ENCODE data around the gene GARNL3. TPM values are rescaled to one million over a fixed set of nuclear protein-coding genes. Genes with fewer than 3 reads are reported as not detected.
A peak's percentile ranks its signal among the peaks of the same experiment; 100 is the strongest.

The GARNL3 gene
- total and polyA plus RNA-seq, 2 of the 13 experiments (the other 11 are each of a cell fraction or from before 2014, with no cell fraction given), result 3.9 to 11.0 TPM

DNA sequence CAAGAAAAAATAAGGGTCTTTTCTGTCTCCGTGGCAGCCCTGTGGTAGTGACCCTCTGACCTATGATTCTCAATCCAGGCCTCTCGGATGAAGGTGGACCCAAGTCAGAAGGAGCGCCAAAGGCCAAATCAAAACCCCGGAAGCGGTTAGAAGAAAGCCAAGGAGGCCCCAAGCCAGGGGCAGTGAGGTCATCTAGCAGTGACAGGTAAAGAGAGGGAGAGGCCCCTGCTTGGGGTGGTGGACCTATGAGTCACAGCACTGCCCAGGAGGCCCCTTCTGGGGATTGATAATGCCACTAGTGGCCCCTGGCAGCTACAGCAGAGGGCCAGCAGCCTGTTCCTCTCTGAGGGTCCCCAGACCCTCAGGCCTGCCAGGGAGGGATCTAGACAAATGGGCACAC, 126.0 kb downstream of the GARNL3 start (continued):
- no peak for TF ChIP-seq WIZ (CRISPR knock-in tag; IDR thresholded peaks at IDR 0.05)
- TF ChIP-seq HOXA7 (CRISPR knock-in tag; IDR thresholded peaks at IDR 0.05), result no peak
- no peak for TF ChIP-seq ZFP1 (CRISPR knock-in tag; IDR thresholded peaks at IDR 0.05)
- no peak for TF ChIP-seq ZMAT3 (CRISPR knock-in tag; conservative IDR thresholded peaks at IDR 0.05)
- peak; percentile 93 for TF ChIP-seq RXRB (CRISPR knock-in tag; IDR thresholded peaks at IDR 0.05; ENCODE audit: borderline replicate concordance)
- no peak for TF ChIP-seq NKX3-1 (CRISPR knock-in tag; IDR thresholded peaks at IDR 0.05)
- no peak for TF ChIP-seq TRIM24 (CRISPR knock-in tag; IDR thresholded peaks at IDR 0.05)
- TF ChIP-seq CBX2 (IDR thresholded peaks at IDR 0.05; ENCODE audit: low read depth, low read length), result no peak
- no peak for TF ChIP-seq CBX2 (CRISPR knock-in tag; IDR thresholded peaks at IDR 0.05; ENCODE audit: low read depth)
- TF ChIP-seq HCFC1 (IDR thresholded peaks at IDR 0.05; ENCODE audit: low read depth, low read length), result no peak
- no peak for TF ChIP-seq ZNF224 (CRISPR knock-in tag; IDR thresholded peaks at IDR 0.05)
- no peak; the same call in 1 of the 2 replicates for TF ChIP-seq KDM3A (CRISPR knock-in tag; IDR thresholded peaks at IDR 0.05; ENCODE audit: low read depth)
- TF ChIP-seq ZNF749 (CRISPR knock-in tag; IDR thresholded peaks at IDR 0.05; ENCODE audit: borderline replicate concordance), result no peak
- no peak for TF ChIP-seq SRSF9 (IDR thresholded peaks at IDR 0.05; ENCODE audit: borderline replicate concordance, insufficient read depth, low read depth, low read length, poor library complexity, severe bottlenecking)
- no peak for TF ChIP-seq ZNF160 (CRISPR knock-in tag; IDR thresholded peaks at IDR 0.05)
- no peak for TF ChIP-seq USF2 (IDR thresholded peaks at IDR 0.05; ENCODE audit: low read depth, low read length)
- no peak for TF ChIP-seq USF2 (CRISPR knock-in tag; IDR thresholded peaks at IDR 0.05; ENCODE audit: borderline replicate concordance)
- TF ChIP-seq, protein P1, sequence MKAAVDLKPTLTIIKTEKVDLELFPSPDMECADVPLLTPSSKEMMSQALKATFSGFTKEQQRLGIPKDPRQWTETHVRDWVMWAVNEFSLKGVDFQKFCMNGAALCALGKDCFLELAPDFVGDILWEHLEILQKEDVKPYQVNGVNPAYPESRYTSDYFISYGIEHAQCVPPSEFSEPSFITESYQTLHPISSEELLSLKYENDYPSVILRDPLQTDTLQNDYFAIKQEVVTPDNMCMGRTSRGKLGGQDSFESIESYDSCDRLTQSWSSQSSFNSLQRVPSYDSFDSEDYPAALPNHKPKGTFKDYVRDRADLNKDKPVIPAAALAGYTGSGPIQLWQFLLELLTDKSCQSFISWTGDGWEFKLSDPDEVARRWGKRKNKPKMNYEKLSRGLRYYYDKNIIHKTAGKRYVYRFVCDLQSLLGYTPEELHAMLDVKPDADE (CRISPR knock-in tag; IDR thresholded peaks at IDR 0.05), result no peak
- TF ChIP-seq, protein P2, sequence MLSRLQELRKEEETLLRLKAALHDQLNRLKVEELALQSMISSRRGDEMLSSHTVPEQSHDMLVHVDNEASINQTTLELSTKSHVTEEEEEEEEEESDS (CRISPR knock-in tag; IDR thresholded peaks at IDR 0.05; ENCODE audit: borderline replicate concordance), result no peak
- no peak for TF ChIP-seq MTF1 (CRISPR knock-in tag; IDR thresholded peaks at IDR 0.05)
- no peak for TF ChIP-seq ZNF468 (CRISPR knock-in tag; IDR thresholded peaks at IDR 0.05)
- TF ChIP-seq, protein P3, sequence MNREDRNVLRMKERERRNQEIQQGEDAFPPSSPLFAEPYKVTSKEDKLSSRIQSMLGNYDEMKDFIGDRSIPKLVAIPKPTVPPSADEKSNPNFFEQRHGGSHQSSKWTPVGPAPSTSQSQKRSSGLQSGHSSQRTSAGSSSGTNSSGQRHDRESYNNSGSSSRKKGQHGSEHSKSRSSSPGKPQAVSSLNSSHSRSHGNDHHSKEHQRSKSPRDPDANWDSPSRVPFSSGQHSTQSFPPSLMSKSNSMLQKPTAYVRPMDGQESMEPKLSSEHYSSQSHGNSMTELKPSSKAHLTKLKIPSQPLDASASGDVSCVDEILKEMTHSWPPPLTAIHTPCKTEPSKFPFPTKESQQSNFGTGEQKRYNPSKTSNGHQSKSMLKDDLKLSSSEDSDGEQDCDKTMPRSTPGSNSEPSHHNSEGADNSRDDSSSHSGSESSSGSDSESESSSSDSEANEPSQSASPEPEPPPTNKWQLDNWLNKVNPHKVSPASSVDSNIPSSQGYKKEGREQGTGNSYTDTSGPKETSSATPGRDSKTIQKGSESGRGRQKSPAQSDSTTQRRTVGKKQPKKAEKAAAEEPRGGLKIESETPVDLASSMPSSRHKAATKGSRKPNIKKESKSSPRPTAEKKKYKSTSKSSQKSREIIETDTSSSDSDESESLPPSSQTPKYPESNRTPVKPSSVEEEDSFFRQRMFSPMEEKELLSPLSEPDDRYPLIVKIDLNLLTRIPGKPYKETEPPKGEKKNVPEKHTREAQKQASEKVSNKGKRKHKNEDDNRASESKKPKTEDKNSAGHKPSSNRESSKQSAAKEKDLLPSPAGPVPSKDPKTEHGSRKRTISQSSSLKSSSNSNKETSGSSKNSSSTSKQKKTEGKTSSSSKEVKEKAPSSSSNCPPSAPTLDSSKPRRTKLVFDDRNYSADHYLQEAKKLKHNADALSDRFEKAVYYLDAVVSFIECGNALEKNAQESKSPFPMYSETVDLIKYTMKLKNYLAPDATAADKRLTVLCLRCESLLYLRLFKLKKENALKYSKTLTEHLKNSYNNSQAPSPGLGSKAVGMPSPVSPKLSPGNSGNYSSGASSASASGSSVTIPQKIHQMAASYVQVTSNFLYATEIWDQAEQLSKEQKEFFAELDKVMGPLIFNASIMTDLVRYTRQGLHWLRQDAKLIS (CRISPR knock-in tag; IDR thresholded peaks at IDR 0.05), result no peak
- no peak for TF ChIP-seq ZNF292 (CRISPR knock-in tag; IDR thresholded peaks at IDR 0.05; ENCODE audit: borderline replicate concordance, low read depth)
- no peak for TF ChIP-seq RAD51 (IDR thresholded peaks at IDR 0.05; ENCODE audit: borderline replicate concordance)
- TF ChIP-seq, protein P4, sequence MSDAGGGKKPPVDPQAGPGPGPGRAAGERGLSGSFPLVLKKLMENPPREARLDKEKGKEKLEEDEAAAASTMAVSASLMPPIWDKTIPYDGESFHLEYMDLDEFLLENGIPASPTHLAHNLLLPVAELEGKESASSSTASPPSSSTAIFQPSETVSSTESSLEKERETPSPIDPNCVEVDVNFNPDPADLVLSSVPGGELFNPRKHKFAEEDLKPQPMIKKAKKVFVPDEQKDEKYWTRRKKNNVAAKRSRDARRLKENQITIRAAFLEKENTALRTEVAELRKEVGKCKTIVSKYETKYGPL (CRISPR knock-in tag; IDR thresholded peaks at IDR 0.05), result no peak
- TF ChIP-seq ZNF788 (CRISPR knock-in tag; IDR thresholded peaks at IDR 0.05; ENCODE audit: borderline replicate concordance), result peak; percentile 87
